ENCODE data around the gene PRPF39. TPM values are rescaled to one million over a fixed set of nuclear protein-coding genes. Genes with fewer than 3 reads are reported as not detected.

Gene PRPF39
- total RNA-seq, 1 donor from 2014 or later = 44.5 TPM

DNA sequence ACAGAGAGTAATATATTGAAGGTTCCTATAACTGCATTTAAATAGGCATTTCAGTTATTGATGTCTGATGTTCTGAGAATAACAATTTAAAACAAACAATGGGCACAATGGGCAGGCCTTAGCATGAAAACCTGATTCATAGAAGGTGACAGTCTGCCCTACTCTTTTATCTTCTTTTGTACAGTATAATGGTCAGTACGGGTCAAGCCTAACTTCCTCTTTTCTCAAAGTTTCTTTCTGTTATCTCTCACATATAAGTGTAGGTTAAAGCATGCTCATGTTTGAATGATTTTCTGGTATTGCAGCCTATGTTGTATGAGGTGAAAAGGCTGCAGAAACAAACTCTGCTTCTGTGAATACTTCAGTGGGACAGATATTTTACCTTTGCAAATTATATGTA lies 36.2 kb downstream of the PRPF39 start:
- Mint-ChIP-seq H3K4me1 (ENCODE audit: unreplicated experiment) (no peaks in the 10 kb centered on the region), H3K9me3 (ENCODE audit: unreplicated experiment) (no peaks in the 10 kb centered on the region), H3K36me3 (ENCODE audit: unreplicated experiment) (peaks cover 46% of the 10 kb centered on the region), H3K4me3 (ENCODE audit: unreplicated experiment) (no peak overlapping the region), H3K27ac (ENCODE audit: unreplicated experiment) (no peak overlapping the region), H3K27me3 (ENCODE audit: unreplicated experiment) (no peaks in the 10 kb centered on the region)
- TF ChIP-seq, protein P1, sequence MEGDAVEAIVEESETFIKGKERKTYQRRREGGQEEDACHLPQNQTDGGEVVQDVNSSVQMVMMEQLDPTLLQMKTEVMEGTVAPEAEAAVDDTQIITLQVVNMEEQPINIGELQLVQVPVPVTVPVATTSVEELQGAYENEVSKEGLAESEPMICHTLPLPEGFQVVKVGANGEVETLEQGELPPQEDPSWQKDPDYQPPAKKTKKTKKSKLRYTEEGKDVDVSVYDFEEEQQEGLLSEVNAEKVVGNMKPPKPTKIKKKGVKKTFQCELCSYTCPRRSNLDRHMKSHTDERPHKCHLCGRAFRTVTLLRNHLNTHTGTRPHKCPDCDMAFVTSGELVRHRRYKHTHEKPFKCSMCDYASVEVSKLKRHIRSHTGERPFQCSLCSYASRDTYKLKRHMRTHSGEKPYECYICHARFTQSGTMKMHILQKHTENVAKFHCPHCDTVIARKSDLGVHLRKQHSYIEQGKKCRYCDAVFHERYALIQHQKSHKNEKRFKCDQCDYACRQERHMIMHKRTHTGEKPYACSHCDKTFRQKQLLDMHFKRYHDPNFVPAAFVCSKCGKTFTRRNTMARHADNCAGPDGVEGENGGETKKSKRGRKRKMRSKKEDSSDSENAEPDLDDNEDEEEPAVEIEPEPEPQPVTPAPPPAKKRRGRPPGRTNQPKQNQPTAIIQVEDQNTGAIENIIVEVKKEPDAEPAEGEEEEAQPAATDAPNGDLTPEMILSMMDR (IDR thresholded peaks at IDR 0.05) = no peak
- DNase-seq (ENCODE audit: extremely low spot score, unreplicated experiment) = no peak

DNA sequence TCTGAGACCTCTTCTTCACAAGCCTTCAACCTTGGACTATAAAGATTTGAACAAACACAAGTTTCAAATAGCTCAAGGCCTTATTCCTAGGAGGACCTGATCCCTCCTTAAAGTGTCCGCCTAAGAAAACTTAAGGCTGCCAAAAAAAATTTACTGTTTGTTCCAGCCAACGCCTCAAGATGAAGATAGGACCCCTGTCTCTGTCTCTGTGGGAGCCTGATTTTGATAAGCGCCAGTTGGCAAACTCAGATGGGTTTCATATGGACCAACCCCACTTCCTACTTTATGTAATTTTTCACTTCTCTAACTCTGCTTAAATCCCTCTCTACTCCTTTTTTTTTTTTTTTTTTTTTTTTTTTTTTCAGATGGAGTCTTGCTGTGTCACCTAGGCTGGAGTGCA lies 39.4 kb downstream of the PRPF39 start:
- no peak overlapping the region for H3K4me3 Mint-ChIP-seq (ENCODE audit: unreplicated experiment)
- no peaks in the 10 kb centered on the region for H3K27me3 Mint-ChIP-seq (ENCODE audit: unreplicated experiment)
- no peaks in the 10 kb centered on the region for H3K9me3 Mint-ChIP-seq (ENCODE audit: unreplicated experiment)
- no peaks in the 10 kb centered on the region for H3K4me1 Mint-ChIP-seq (ENCODE audit: unreplicated experiment)
- TF ChIP-seq, protein P1 (IDR thresholded peaks at IDR 0.05) = no peak
- no peak for DNase-seq (ENCODE audit: extremely low spot score, unreplicated experiment)
- H3K27ac Mint-ChIP-seq (ENCODE audit: unreplicated experiment) = no peak overlapping the region
- H3K36me3 Mint-ChIP-seq (ENCODE audit: unreplicated experiment) = peaks cover 43% of the 10 kb centered on the region

DNA sequence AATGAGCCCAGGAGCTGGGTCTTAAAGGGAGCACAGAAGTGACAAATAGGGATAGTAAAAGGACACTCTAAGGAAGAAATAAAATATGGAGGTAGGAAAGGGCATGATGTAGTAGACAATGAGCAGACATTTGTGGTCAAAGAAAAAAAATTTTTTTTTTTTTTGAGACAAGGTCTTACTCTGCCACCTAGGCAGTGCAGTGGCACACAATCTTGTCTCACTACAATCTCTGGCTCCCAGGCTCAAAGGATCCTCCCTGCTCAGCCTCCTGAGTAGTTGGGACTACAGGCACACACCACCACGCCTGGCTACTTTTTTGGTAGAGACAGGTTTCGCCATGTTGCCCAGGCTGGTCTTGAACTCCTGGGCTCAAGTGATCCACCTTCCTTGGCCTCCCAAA lies 41.8 kb downstream of the PRPF39 start:
- peaks cover 2% of the 10 kb centered on the region for H3K4me1 Mint-ChIP-seq (ENCODE audit: unreplicated experiment)

GRCh38 chr14:45128963-45129629 lies 45.2 kb downstream of the PRPF39 start:
- no peak for DNase-seq (ENCODE audit: extremely low spot score, unreplicated experiment)
- Mint-ChIP-seq H3K4me3 (ENCODE audit: unreplicated experiment) (no peak overlapping the region), H3K27me3 (ENCODE audit: unreplicated experiment) (no peaks in the 10 kb centered on the region), H3K9me3 (ENCODE audit: unreplicated experiment) (no peaks in the 10 kb centered on the region), H3K27ac (ENCODE audit: unreplicated experiment) (no peak overlapping the region), H3K36me3 (ENCODE audit: unreplicated experiment) (peaks cover 18% of the 10 kb centered on the region), H3K4me1 (ENCODE audit: unreplicated experiment) (peaks cover 19% of the 10 kb centered on the region)
- TF ChIP-seq, protein P1 (IDR thresholded peaks at IDR 0.05) = no peak

More for the DNA sequence above, 41.8 kb downstream of the PRPF39 start:
- H3K27ac Mint-ChIP-seq (ENCODE audit: unreplicated experiment) = no peak overlapping the region
- H3K27me3 Mint-ChIP-seq (ENCODE audit: unreplicated experiment) = no peaks in the 10 kb centered on the region
- TF ChIP-seq, protein P1 (IDR thresholded peaks at IDR 0.05) = no peak
- peaks cover 33% of the 10 kb centered on the region for H3K36me3 Mint-ChIP-seq (ENCODE audit: unreplicated experiment)
- DNase-seq (ENCODE audit: extremely low spot score, unreplicated experiment) = no peak
- no peaks in the 10 kb centered on the region for H3K9me3 Mint-ChIP-seq (ENCODE audit: unreplicated experiment)
- no peak overlapping the region for H3K4me3 Mint-ChIP-seq (ENCODE audit: unreplicated experiment)

GRCh38 chr14:45133683-45134050 lies 49.8 kb downstream of the PRPF39 start:
- H3K4me3 Mint-ChIP-seq (ENCODE audit: unreplicated experiment) = peak overlapping the region; percentile 100
- DNase-seq (ENCODE audit: extremely low spot score, unreplicated experiment) = no peak
- peaks cover 36% of the 10 kb centered on the region for H3K4me1 Mint-ChIP-seq (ENCODE audit: unreplicated experiment)
- H3K27me3 Mint-ChIP-seq (ENCODE audit: unreplicated experiment) = no peaks in the 10 kb centered on the region
- H3K36me3 Mint-ChIP-seq (ENCODE audit: unreplicated experiment) = peaks cover 4% of the 10 kb centered on the region
- no peaks in the 10 kb centered on the region for H3K9me3 Mint-ChIP-seq (ENCODE audit: unreplicated experiment)
- TF ChIP-seq, protein P1 (IDR thresholded peaks at IDR 0.05) = no peak
- peak overlapping the region; percentile 98 for H3K27ac Mint-ChIP-seq (ENCODE audit: unreplicated experiment)

Data from osteocyte (in vitro differentiated cells).